ENCODE measurements around the gene NUAK1.
A peak's percentile ranks its signal among the peaks of the same experiment; 100 is the strongest.

Gene NUAK1

GRCh38 chr12:106118381-106119130, 20.2 kb downstream of the NUAK1 start:
- H3K9me3 ChIP-seq (ENCODE audit: control insufficient read depth, low read length): no peaks in the 10 kb centered on the region
- no peaks in the 10 kb centered on the region for H3K27me3 ChIP-seq (replicated peaks; ENCODE audit: control insufficient read depth, insufficient read depth, low read length)
- DNase-seq (ENCODE audit: low read depth): peak; percentile 62
- peaks cover 82% of the 10 kb centered on the region for H3K4me1 ChIP-seq (ENCODE audit: control insufficient read depth, insufficient read depth, low read length)
- peak overlapping the region; percentile 85 for H3K9ac ChIP-seq (ENCODE audit: low read length)
- peak overlapping the region; percentile 33 for H3K4me3 ChIP-seq (ENCODE audit: low read length)
- H3K36me3 ChIP-seq (ENCODE audit: control insufficient read depth, insufficient read depth, low read length, severe bottlenecking): no peaks in the 10 kb centered on the region

- H3K4me1 ChIP-seq (ENCODE audit: control insufficient read depth, insufficient read depth, low read length): peaks cover 68% of the 10 kb centered on the region
- H3K9me3 ChIP-seq (ENCODE audit: control insufficient read depth, low read length): no peaks in the 10 kb centered on the region
- no peak for DNase-seq (ENCODE audit: low read depth)
- no peaks in the 10 kb centered on the region for H3K27me3 ChIP-seq (replicated peaks; ENCODE audit: control insufficient read depth, insufficient read depth, low read length)
- H3K4me3 ChIP-seq (ENCODE audit: low read length): no peak overlapping the region
- H3K9ac ChIP-seq (ENCODE audit: low read length): no peak overlapping the region
- no peaks in the 10 kb centered on the region for H3K36me3 ChIP-seq (ENCODE audit: control insufficient read depth, insufficient read depth, low read length, severe bottlenecking)
These were observed 23.3 kb downstream of the NUAK1 start for GRCh38 chr12:106115440-106115839.

- Histone ChIP-seq H3K9ac (ENCODE audit: low read length) (peak overlapping the region; percentile 74), H3K27me3 (replicated peaks; ENCODE audit: control insufficient read depth, insufficient read depth, low read length) (no peaks in the 10 kb centered on the region), H3K4me3 (ENCODE audit: low read length) (peak overlapping the region; percentile 47), H3K36me3 (ENCODE audit: control insufficient read depth, insufficient read depth, low read length, severe bottlenecking) (no peaks in the 10 kb centered on the region), H3K4me1 (ENCODE audit: control insufficient read depth, insufficient read depth, low read length) (peaks cover 63% of the 10 kb centered on the region), H3K9me3 (ENCODE audit: control insufficient read depth, low read length) (no peaks in the 10 kb centered on the region)
- DNase-seq (ENCODE audit: low read depth): no peak
These were observed 24.2 kb downstream of the NUAK1 start for GRCh38 chr12:106114447-106115068.

GRCh38 chr12:106113824-106114446, 24.8 kb downstream of the NUAK1 start:
- Histone ChIP-seq H3K36me3 (ENCODE audit: control insufficient read depth, insufficient read depth, low read length, severe bottlenecking) (no peaks in the 10 kb centered on the region), H3K4me1 (ENCODE audit: control insufficient read depth, insufficient read depth, low read length) (peaks cover 63% of the 10 kb centered on the region), H3K4me3 (ENCODE audit: low read length) (peak overlapping the region; percentile 47), H3K9me3 (ENCODE audit: control insufficient read depth, low read length) (no peaks in the 10 kb centered on the region), H3K27me3 (replicated peaks; ENCODE audit: control insufficient read depth, insufficient read depth, low read length) (no peaks in the 10 kb centered on the region), H3K9ac (ENCODE audit: low read length) (peak overlapping the region; percentile 74)
- DNase-seq (ENCODE audit: low read depth): peak; percentile 39

GRCh38 chr12:106113446-106113823, 25.3 kb downstream of the NUAK1 start:
- no peaks in the 10 kb centered on the region for H3K9me3 ChIP-seq (ENCODE audit: control insufficient read depth, low read length)
- no peaks in the 10 kb centered on the region for H3K36me3 ChIP-seq (ENCODE audit: control insufficient read depth, insufficient read depth, low read length, severe bottlenecking)
- no peaks in the 10 kb centered on the region for H3K27me3 ChIP-seq (replicated peaks; ENCODE audit: control insufficient read depth, insufficient read depth, low read length)
- peaks cover 63% of the 10 kb centered on the region for H3K4me1 ChIP-seq (ENCODE audit: control insufficient read depth, insufficient read depth, low read length)
- H3K9ac ChIP-seq (ENCODE audit: low read length): peak overlapping the region; percentile 74
- no peak for DNase-seq (ENCODE audit: low read depth)
- H3K4me3 ChIP-seq (ENCODE audit: low read length): peak overlapping the region; percentile 1

- DNase-seq (ENCODE audit: low read depth): peak; percentile 62
- peak overlapping the region; percentile 74 for H3K9ac ChIP-seq (ENCODE audit: low read length)
- no peaks in the 10 kb centered on the region for H3K9me3 ChIP-seq (ENCODE audit: control insufficient read depth, low read length)
- H3K27me3 ChIP-seq (replicated peaks; ENCODE audit: control insufficient read depth, insufficient read depth, low read length): no peaks in the 10 kb centered on the region
- peaks cover 63% of the 10 kb centered on the region for H3K4me1 ChIP-seq (ENCODE audit: control insufficient read depth, insufficient read depth, low read length)
- peak overlapping the region; percentile 1 for H3K4me3 ChIP-seq (ENCODE audit: low read length)
- H3K36me3 ChIP-seq (ENCODE audit: control insufficient read depth, insufficient read depth, low read length, severe bottlenecking): no peaks in the 10 kb centered on the region
These were observed 25.7 kb downstream of the NUAK1 start for GRCh38 chr12:106113042-106113441.

- Histone ChIP-seq H3K9ac (ENCODE audit: low read length) (peak overlapping the region; percentile 74), H3K9me3 (ENCODE audit: control insufficient read depth, low read length) (no peaks in the 10 kb centered on the region), H3K27me3 (replicated peaks; ENCODE audit: control insufficient read depth, insufficient read depth, low read length) (no peaks in the 10 kb centered on the region), H3K4me1 (ENCODE audit: control insufficient read depth, insufficient read depth, low read length) (peaks cover 66% of the 10 kb centered on the region), H3K36me3 (ENCODE audit: control insufficient read depth, insufficient read depth, low read length, severe bottlenecking) (no peaks in the 10 kb centered on the region), H3K4me3 (ENCODE audit: low read length) (no peak overlapping the region)
- peak; percentile 65 for DNase-seq (ENCODE audit: low read depth)
These were observed 26.5 kb downstream of the NUAK1 start for GRCh38 chr12:106112145-106112821.

- Histone ChIP-seq H3K27me3 (replicated peaks; ENCODE audit: control insufficient read depth, insufficient read depth, low read length) (no peaks in the 10 kb centered on the region), H3K36me3 (ENCODE audit: control insufficient read depth, insufficient read depth, low read length, severe bottlenecking) (peaks cover 1% of the 10 kb centered on the region), H3K9ac (ENCODE audit: low read length) (no peak overlapping the region), H3K4me3 (ENCODE audit: low read length) (no peak overlapping the region), H3K9me3 (ENCODE audit: control insufficient read depth, low read length) (no peaks in the 10 kb centered on the region), H3K4me1 (ENCODE audit: control insufficient read depth, insufficient read depth, low read length) (peaks cover 81% of the 10 kb centered on the region)
- no peak for DNase-seq (ENCODE audit: low read depth)
These were observed 28.0 kb downstream of the NUAK1 start for GRCh38 chr12:106110626-106111300.

GRCh38 chr12:106109168-106109910, 29.4 kb downstream of the NUAK1 start:
- Histone ChIP-seq H3K4me3 (ENCODE audit: low read length) (no peak overlapping the region), H3K9me3 (ENCODE audit: control insufficient read depth, low read length) (no peaks in the 10 kb centered on the region), H3K27me3 (replicated peaks; ENCODE audit: control insufficient read depth, insufficient read depth, low read length) (no peaks in the 10 kb centered on the region), H3K36me3 (ENCODE audit: control insufficient read depth, insufficient read depth, low read length, severe bottlenecking) (peaks cover 7% of the 10 kb centered on the region), H3K4me1 (ENCODE audit: control insufficient read depth, insufficient read depth, low read length) (peaks cover 68% of the 10 kb centered on the region), H3K9ac (ENCODE audit: low read length) (peak overlapping the region; percentile 29)
- DNase-seq (ENCODE audit: low read depth): no peak

- DNase-seq (ENCODE audit: low read depth): peak; percentile 54
- Histone ChIP-seq H3K9me3 (ENCODE audit: control insufficient read depth, low read length) (no peaks in the 10 kb centered on the region), H3K9ac (ENCODE audit: low read length) (peak overlapping the region; percentile 65), H3K4me3 (ENCODE audit: low read length) (peak overlapping the region; percentile 3), H3K4me1 (ENCODE audit: control insufficient read depth, insufficient read depth, low read length) (peaks cover 58% of the 10 kb centered on the region), H3K36me3 (ENCODE audit: control insufficient read depth, insufficient read depth, low read length, severe bottlenecking) (peaks cover 16% of the 10 kb centered on the region), H3K27me3 (replicated peaks; ENCODE audit: control insufficient read depth, insufficient read depth, low read length) (no peaks in the 10 kb centered on the region)
These were observed 30.4 kb downstream of the NUAK1 start for GRCh38 chr12:106108185-106108835.

Data from adipocyte (in vitro differentiated cells).